Stomach (tissue), 4 donors: Measurements from ENCODE around the gene ZNF428.

ENCODE experiments used
- CTCF ChIP-seq, 7 experiments: fragments of 450-650 bp in 4 of 7; fragments of 200-600 bp in 3 of 7; sonication (generic) in 3 of 7; IDR thresholded peaks; one replicate each; pipeline ENCODE4 v1.5.1; 2016 to 2019; ENCODE audit warnings: antibody characterized with exemption in 7 of 7, control low read depth in 2 of 7, mild to moderate bottlenecking in 1 of 7
- POLR2AphosphoS5 ChIP-seq, 3 donors: sonication (generic); formaldehyde crosslinking; IDR thresholded peaks; one replicate each; pipeline ENCODE4 v1.6.1; 2016; ENCODE audit warnings: antibody characterized with exemption in 3 of 3

GRCh38 chr19:43599635-43600295 is 19.7 kb downstream of the ZNF428 start:
- TF ChIP-seq CTCF (IDR thresholded peaks at IDR 0.05) (no peak), POLR2AphosphoS5 (IDR thresholded peaks at IDR 0.05) (no peak)
